Transverse colon (tissue), 4 donors: Measurements from ENCODE around the gene WDSUB1. TPM values are rescaled to one million over a fixed set of nuclear protein-coding genes. Genes with fewer than 3 reads are reported as not detected.

Source experiments
- DNase-seq: peaks from one replicate; pipeline ENCODE4 v3.0.0-alpha.2; 2019
- H3K27ac ChIP-seq, 4 donors: fragments of 200-600 bp; sonication (generic); 2 replicates each; pipeline ENCODE4 v1.5.1; 2016 to 2018; ENCODE audit warnings: inconsistent platforms in 4 of 4
- H3K27me3 ChIP-seq: fragments of 200-600 bp; sonication (generic); 2 replicates; pipeline ENCODE4 v1.5.1; 2017; ENCODE audit warnings: inconsistent platforms
- H3K36me3 ChIP-seq, 4 donors: fragments of 200-600 bp; sonication (generic); 2 replicates each; pipeline ENCODE4 v1.5.1; 2017 to 2019; ENCODE audit warnings: inconsistent platforms in 4 of 4
- H3K4me1 ChIP-seq, 4 donors: fragments of 200-600 bp; sonication (generic); 2 replicates each; pipeline ENCODE4 v1.5.1; 2017 to 2020; ENCODE audit warnings: inconsistent platforms in 4 of 4
- H3K4me3 ChIP-seq, 4 donors: fragments of 200-600 bp; sonication (generic); 1 replicate in 1 of 4; 2 replicates in 3 of 4; pipeline versions ENCODE4 v1.5.1 to v1.6.1; 2017 to 2019; ENCODE audit warnings: inconsistent platforms in 4 of 4
- H3K9me3 ChIP-seq, 2 donors: fragments of 200-600 bp; sonication (generic); 2 replicates each; pipeline ENCODE4 v1.5.1; 2017 to 2019; ENCODE audit warnings: inconsistent platforms in 2 of 2
- CTCF ChIP-seq, 5 experiments: fragments of 200-600 bp in 3 of 5; fragments of 450-650 bp in 2 of 5; sonication (generic) in 3 of 5; IDR thresholded peaks; 1 replicate in 2 of 5; 2 replicates in 3 of 5; pipeline ENCODE4 v1.5.1; 2016 to 2017; ENCODE audit warnings: antibody characterized with exemption in 5 of 5, inconsistent platforms in 3 of 5, mild to moderate bottlenecking in 2 of 5, moderate library complexity in 1 of 5
- EP300 ChIP-seq: sonication (generic); formaldehyde crosslinking; IDR thresholded peaks from one replicate; pipeline ENCODE4 v1.6.1; 2017; ENCODE audit warnings: antibody characterized with exemption, low read depth
- POLR2A ChIP-seq: fragments of 450-650 bp; IDR thresholded peaks from one replicate; pipeline ENCODE4 v1.6.1; 2016; ENCODE audit warnings: antibody characterized with exemption, mild to moderate bottlenecking, moderate library complexity
- POLR2AphosphoS5 ChIP-seq, 3 donors: sonication (generic); formaldehyde crosslinking; IDR thresholded peaks; one replicate each; pipeline ENCODE4 v1.6.1; 2016; ENCODE audit warnings: antibody characterized with exemption in 3 of 3
- WGBS, 2 donors: methylation state at CpG; one replicate each; pipeline ENCODE4 v1.1.5; 2018; ENCODE audit warnings: low coverage in 1 of 2; 5-methylcytosine and 5-hydroxymethylcytosine counted together
- in situ Hi-C, 4 donors: fragments of 200-750 bp; cut with MboI; loops; one replicate each; pipeline versions ENCODE4 v1.15.0 to v1.15.1; 2017; ENCODE audit warnings: low sequenced_read_pairs in 3 of 4, low pct_ligation_motif_present in 1 of 4, low pct_unique_long_range_greater_than_20kb in 1 of 4
- intact Hi-C: fragments of 100-400 bp; cut with DNase I; formaldehyde crosslinking; loops from one replicate; pipeline ENCODE4 v1.15.1; 2023; ENCODE audit warnings: low total_unique reads
- total RNA-seq, 4 donors: library from RNA; depleted of rRNA; stranded (reverse); fragments of >200 nt; gene quantifications; one replicate each; pipeline ENCODE4 v1.1.0, GENCODE V29; 2016

The WDSUB1 gene
- total RNA-seq, 4 donors from 2014 or later: 3.4 to 10.3 (median 9.1) TPM

DNA sequence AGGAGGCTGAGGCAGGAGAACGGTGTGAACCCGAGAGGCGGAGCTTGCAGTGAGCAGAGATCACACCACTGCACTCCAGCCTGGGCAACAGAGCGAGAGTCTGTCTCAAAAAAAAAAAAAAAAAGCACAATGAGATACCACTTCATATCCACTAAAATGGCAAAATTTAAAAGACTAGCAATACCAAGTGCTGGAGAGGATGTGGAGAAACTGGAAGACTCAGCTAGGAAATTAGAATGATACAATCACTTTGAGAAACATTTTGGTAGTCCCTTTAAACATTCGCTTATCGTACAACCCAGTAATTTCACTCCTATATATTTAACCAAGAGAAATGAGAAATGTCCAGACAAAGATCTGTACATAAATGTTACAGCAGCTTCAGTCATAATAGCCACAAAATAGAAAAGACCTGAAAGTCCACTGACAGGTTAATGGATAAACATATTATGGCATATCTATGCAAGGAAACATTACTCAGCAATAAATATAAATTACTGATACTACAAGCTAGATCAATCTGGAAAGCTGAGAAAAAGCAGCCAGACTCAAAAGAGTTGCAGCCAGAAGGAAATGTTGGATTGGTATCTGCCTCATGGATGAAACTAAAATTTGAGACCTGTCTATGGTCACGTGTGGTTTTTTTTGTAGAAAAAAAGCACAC lies 40.0 kb downstream of the WDSUB1 start:
- intact Hi-C loops: no loop called here
- in situ Hi-C loops: no loop called here
- no peak for DNase-seq
- H3K27me3 ChIP-seq: no peaks in the 10 kb centered on the region
- 96 to 100% methylated on average over 4 to 7 of the region's 7 CpGs for WGBS, 2 donors
- H3K36me3 ChIP-seq: peaks cover 0 to 47% (median 9%) of the 10 kb centered on the region in 4 donors
- H3K9me3 ChIP-seq: peaks cover 0 to 6% of the 10 kb centered on the region in 2 donors
- peaks cover 0 to 18% (median 10%) of the 10 kb centered on the region in 4 donors for H3K4me1 ChIP-seq
- H3K4me3 ChIP-seq: no peak overlapping the region
- TF ChIP-seq POLR2AphosphoS5 (IDR thresholded peaks at IDR 0.05) (no peak), EP300 (no peak), POLR2A (no peak), CTCF (IDR thresholded peaks at IDR 0.05) (no peak)
- H3K27ac ChIP-seq: no peak overlapping the region

DNA sequence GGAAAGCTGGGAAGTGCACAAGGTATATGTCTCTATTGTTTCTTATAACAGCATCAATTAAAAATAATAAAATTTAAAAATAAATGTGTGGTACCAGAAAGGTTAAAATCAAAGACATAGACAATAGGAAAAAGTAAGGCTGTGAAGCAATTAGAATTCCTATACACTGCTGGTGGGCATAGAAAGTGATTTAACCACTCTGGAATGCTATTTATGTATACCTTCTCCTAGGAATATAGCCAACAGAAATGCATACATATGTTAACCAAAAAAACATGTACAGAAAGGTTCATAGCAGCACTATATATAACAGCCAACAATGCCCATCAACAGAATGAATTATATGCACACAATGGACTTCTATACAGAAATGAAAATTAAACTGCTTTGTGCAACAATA lies 43.0 kb downstream of the WDSUB1 start:
- no peaks in the 10 kb centered on the region for H3K4me1 ChIP-seq
- no peak overlapping the region for H3K4me3 ChIP-seq
- peaks cover 0 to 53% (median 12%) of the 10 kb centered on the region in 4 donors for H3K36me3 ChIP-seq
- H3K27ac ChIP-seq: no peak overlapping the region
- peaks cover 0 to 6% of the 10 kb centered on the region in 2 donors for H3K9me3 ChIP-seq
- intact Hi-C loops: no loop called here
- in situ Hi-C loops: no loop called here
- no peak for DNase-seq
- no peaks in the 10 kb centered on the region for H3K27me3 ChIP-seq
- TF ChIP-seq POLR2A (no peak), EP300 (no peak), CTCF (IDR thresholded peaks at IDR 0.05) (no peak), POLR2AphosphoS5 (IDR thresholded peaks at IDR 0.05) (no peak)

- in situ Hi-C loops: no loop called here
- WGBS, 2 donors: 80 to 92% methylated on average over 6 of the region's 6 CpGs
- intact Hi-C loops: no loop called here
- Histone ChIP-seq H3K4me3 (no peak overlapping the region), H3K27ac (no peak overlapping the region), H3K4me1 (peaks cover 0 to 8% (median 2%) of the 10 kb centered on the region in 4 donors), H3K27me3 (no peaks in the 10 kb centered on the region), H3K36me3 (peaks cover 0 to 43% (median 17%) of the 10 kb centered on the region in 4 donors), H3K9me3 (no peaks in the 10 kb centered on the region)
- DNase-seq: no peak
- no peak for TF ChIP-seq POLR2AphosphoS5 (IDR thresholded peaks at IDR 0.05)
- TF ChIP-seq POLR2A: no peak
- no peak for TF ChIP-seq EP300
- TF ChIP-seq CTCF (IDR thresholded peaks at IDR 0.05): no peak
These were observed 51.6 kb downstream of the WDSUB1 start for GRCh38 chr2:159234868-159235267.

DNA sequence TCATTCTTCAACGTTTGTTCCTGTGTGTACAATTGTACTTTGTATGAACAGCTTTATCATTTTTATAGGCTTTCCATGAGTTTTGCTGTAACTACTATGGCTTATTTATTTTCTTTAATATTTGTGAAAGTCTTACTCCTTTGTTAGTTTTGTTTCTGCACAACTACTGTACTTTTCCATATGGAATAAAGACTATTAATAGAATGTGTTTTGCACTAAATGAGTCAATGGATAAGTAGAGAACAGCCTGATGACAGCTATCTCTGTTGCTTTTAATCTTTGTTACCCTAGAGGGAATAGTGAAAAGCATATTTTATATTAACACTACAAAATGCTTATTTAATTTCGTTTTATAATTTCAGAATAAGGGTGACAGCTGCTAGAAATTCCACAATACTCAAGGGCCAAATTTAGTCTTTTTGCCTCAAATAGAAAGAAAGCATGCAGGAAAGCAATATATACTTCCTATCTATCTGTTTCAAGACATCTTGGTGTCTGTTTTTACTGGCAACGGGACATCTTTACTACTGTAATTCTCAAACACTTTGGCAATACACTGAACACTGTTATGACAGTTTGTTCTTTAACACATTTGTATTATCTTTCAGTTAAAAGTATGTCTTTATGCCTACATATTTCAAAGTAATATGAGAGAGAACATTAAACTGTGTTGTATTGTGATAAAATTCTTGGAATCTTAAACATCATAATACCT lies 53.9 kb downstream of the WDSUB1 start:
- no peak overlapping the region for H3K4me3 ChIP-seq
- H3K4me1 ChIP-seq: peaks cover 0 to 8% (median 2%) of the 10 kb centered on the region in 4 donors
- 44 to 46% methylated on average over 3 of the region's 3 CpGs for WGBS, 2 donors
- peaks cover 0 to 31% (median 13%) of the 10 kb centered on the region in 4 donors for H3K36me3 ChIP-seq
- no peaks in the 10 kb centered on the region for H3K9me3 ChIP-seq
- DNase-seq: no peak
- intact Hi-C loops: no loop called here
- H3K27me3 ChIP-seq: no peaks in the 10 kb centered on the region
- TF ChIP-seq POLR2A (no peak), POLR2AphosphoS5 (IDR thresholded peaks at IDR 0.05) (no peak)
- in situ Hi-C loops: no loop called here
- H3K27ac ChIP-seq: no peak overlapping the region
